Measurements from ENCODE around the gene CLSTN2.

Gene CLSTN2

GRCh38 chr3:140204271-140204984 is 269.4 kb downstream of the CLSTN2 start:
- H3K79me1 ChIP-seq (ENCODE audit: low read length) = no peaks in the 10 kb centered on the region
- no peak overlapping the region for H4K8ac ChIP-seq (ENCODE audit: low read depth, low read length)
- H3K36me3 ChIP-seq (ENCODE audit: control insufficient read depth in 1 of 2, insufficient read depth in 2 of 2, low read length in 2 of 2) = no peaks in the 10 kb centered on the region
- no peak overlapping the region for H3K4ac ChIP-seq (ENCODE audit: low read depth, low read length)
- WGBS (ENCODE audit: extremely low coverage, insufficient coverage, insufficient read length) = no CpG with 5 or more reads among the region's 5 CpGs
- no peak overlapping the region for H3K9ac ChIP-seq (ENCODE audit: low read length)
- H3K27me3 ChIP-seq (ENCODE audit: insufficient read depth, low read length) = no peaks in the 10 kb centered on the region
- H3K4me3 ChIP-seq (ENCODE audit: low read depth, low read length) = no peak overlapping the region
- H3K18ac ChIP-seq (ENCODE audit: low read length) = no peak overlapping the region
- H2BK12ac ChIP-seq (ENCODE audit: low read length) = no peak overlapping the region
- no peak overlapping the region for H3K14ac ChIP-seq (ENCODE audit: low read length)
- H3K23ac ChIP-seq (ENCODE audit: low read length) = no peak overlapping the region
- no peaks in the 10 kb centered on the region for H3K4me1 ChIP-seq (ENCODE audit: control insufficient read depth in 1 of 2, insufficient read depth in 2 of 2, low read length in 2 of 2)
- no peak overlapping the region for H4K91ac ChIP-seq (ENCODE audit: low read depth, low read length)
- no peak overlapping the region for H2BK120ac ChIP-seq (ENCODE audit: insufficient read depth, low read length, poor library complexity)
- no peaks in the 10 kb centered on the region for H3K9me3 ChIP-seq (ENCODE audit: insufficient read depth, low read depth, low read length)
- H4K12ac ChIP-seq (ENCODE audit: low read depth, low read length) = no peak overlapping the region
- H3K79me2 ChIP-seq (ENCODE audit: control insufficient read depth, insufficient read depth, low read length, poor library complexity) = no peaks in the 10 kb centered on the region
- no peak for DNase-seq
- H2BK5ac ChIP-seq (ENCODE audit: low read depth, low read length, poor library complexity) = no peak overlapping the region
- H3K4me2 ChIP-seq (ENCODE audit: low read length) = no peak overlapping the region
- no peak overlapping the region for H2AK5ac ChIP-seq (ENCODE audit: low read length)
- no peak overlapping the region for H3K27ac ChIP-seq (ENCODE audit: low read depth, low read length)
- H2AFZ ChIP-seq (ENCODE audit: insufficient read depth, low read length, poor library complexity) = no peak overlapping the region

- H3K79me2 ChIP-seq (ENCODE audit: control insufficient read depth, insufficient read depth, low read length, poor library complexity) = no peaks in the 10 kb centered on the region
- H3K18ac ChIP-seq (ENCODE audit: low read length) = no peak overlapping the region
- no peak overlapping the region for H3K23ac ChIP-seq (ENCODE audit: low read length)
- no peak overlapping the region for H3K4me2 ChIP-seq (ENCODE audit: low read length)
- no peaks in the 10 kb centered on the region for H3K79me1 ChIP-seq (ENCODE audit: low read length)
- no peak overlapping the region for H4K12ac ChIP-seq (ENCODE audit: low read depth, low read length)
- H3K27me3 ChIP-seq (ENCODE audit: insufficient read depth, low read length) = no peaks in the 10 kb centered on the region
- no peak overlapping the region for H3K4me3 ChIP-seq (ENCODE audit: low read depth, low read length)
- no peak overlapping the region for H2AFZ ChIP-seq (ENCODE audit: insufficient read depth, low read length, poor library complexity)
- no peaks in the 10 kb centered on the region for H3K4me1 ChIP-seq (ENCODE audit: control insufficient read depth in 1 of 2, insufficient read depth in 2 of 2, low read length in 2 of 2)
- no CpG with 5 or more reads among the region's 4 CpGs for WGBS (ENCODE audit: extremely low coverage, insufficient coverage, insufficient read length)
- H3K9me3 ChIP-seq (ENCODE audit: insufficient read depth, low read depth, low read length) = no peaks in the 10 kb centered on the region
- no peak overlapping the region for H2BK5ac ChIP-seq (ENCODE audit: low read depth, low read length, poor library complexity)
- no peak overlapping the region for H2AK5ac ChIP-seq (ENCODE audit: low read length)
- H3K4ac ChIP-seq (ENCODE audit: low read depth, low read length) = no peak overlapping the region
- no peak for DNase-seq
- no peak overlapping the region for H2BK12ac ChIP-seq (ENCODE audit: low read length)
- H3K9ac ChIP-seq (ENCODE audit: low read length) = no peak overlapping the region
- H3K27ac ChIP-seq (ENCODE audit: low read depth, low read length) = no peak overlapping the region
- H3K14ac ChIP-seq (ENCODE audit: low read length) = no peak overlapping the region
- H4K8ac ChIP-seq (ENCODE audit: low read depth, low read length) = no peak overlapping the region
- no peaks in the 10 kb centered on the region for H3K36me3 ChIP-seq (ENCODE audit: control insufficient read depth in 1 of 2, insufficient read depth in 2 of 2, low read length in 2 of 2)
- H2BK120ac ChIP-seq (ENCODE audit: insufficient read depth, low read length, poor library complexity) = no peak overlapping the region
- no peak overlapping the region for H4K91ac ChIP-seq (ENCODE audit: low read depth, low read length)
These were observed 270.6 kb downstream of the CLSTN2 start for GRCh38 chr3:140205598-140205997.

- H4K91ac ChIP-seq (ENCODE audit: low read depth, low read length) = no peak overlapping the region
- no peak overlapping the region for H3K4ac ChIP-seq (ENCODE audit: low read depth, low read length)
- H3K36me3 ChIP-seq (ENCODE audit: control insufficient read depth in 1 of 2, insufficient read depth in 2 of 2, low read length in 2 of 2) = no peaks in the 10 kb centered on the region
- no peaks in the 10 kb centered on the region for H3K79me2 ChIP-seq (ENCODE audit: control insufficient read depth, insufficient read depth, low read length, poor library complexity)
- no peaks in the 10 kb centered on the region for H3K9me3 ChIP-seq (ENCODE audit: insufficient read depth, low read depth, low read length)
- DNase-seq = peak in 1 of 2 donors; percentile 33
- H2BK12ac ChIP-seq (ENCODE audit: low read length) = no peak overlapping the region
- no peak overlapping the region for H4K8ac ChIP-seq (ENCODE audit: low read depth, low read length)
- no peak overlapping the region for H2AFZ ChIP-seq (ENCODE audit: insufficient read depth, low read length, poor library complexity)
- no CpG with 5 or more reads among the region's 4 CpGs for WGBS (ENCODE audit: extremely low coverage, insufficient coverage, insufficient read length)
- no peak overlapping the region for H2AK5ac ChIP-seq (ENCODE audit: low read length)
- H3K9ac ChIP-seq (ENCODE audit: low read length) = no peak overlapping the region
- H3K23ac ChIP-seq (ENCODE audit: low read length) = no peak overlapping the region
- no peak overlapping the region for H3K4me2 ChIP-seq (ENCODE audit: low read length)
- no peaks in the 10 kb centered on the region for H3K4me1 ChIP-seq (ENCODE audit: control insufficient read depth in 1 of 2, insufficient read depth in 2 of 2, low read length in 2 of 2)
- no peak overlapping the region for H3K18ac ChIP-seq (ENCODE audit: low read length)
- H3K27me3 ChIP-seq (ENCODE audit: insufficient read depth, low read length) = no peaks in the 10 kb centered on the region
- H2BK5ac ChIP-seq (ENCODE audit: low read depth, low read length, poor library complexity) = no peak overlapping the region
- H3K4me3 ChIP-seq (ENCODE audit: low read depth, low read length) = no peak overlapping the region
- H4K12ac ChIP-seq (ENCODE audit: low read depth, low read length) = no peak overlapping the region
- no peak overlapping the region for H3K27ac ChIP-seq (ENCODE audit: low read depth, low read length)
- H3K14ac ChIP-seq (ENCODE audit: low read length) = no peak overlapping the region
- no peak overlapping the region for H2BK120ac ChIP-seq (ENCODE audit: insufficient read depth, low read length, poor library complexity)
- no peaks in the 10 kb centered on the region for H3K79me1 ChIP-seq (ENCODE audit: low read length)
These were observed 271.4 kb downstream of the CLSTN2 start for GRCh38 chr3:140206196-140207040.

- H3K79me2 ChIP-seq (ENCODE audit: control insufficient read depth, insufficient read depth, low read length, poor library complexity) = no peaks in the 10 kb centered on the region
- no CpG with 5 or more reads among the region's 2 CpGs for WGBS (ENCODE audit: extremely low coverage, insufficient coverage, insufficient read length)
- DNase-seq = no peak
These were observed 272.6 kb downstream of the CLSTN2 start for GRCh38 chr3:140207541-140207940.

More at GRCh38 chr3:140207541-140207940, 272.6 kb downstream of the CLSTN2 start:
- Histone ChIP-seq H3K4me1 (ENCODE audit: control insufficient read depth in 1 of 2, insufficient read depth in 2 of 2, low read length in 2 of 2) (no peaks in the 10 kb centered on the region), H3K23ac (ENCODE audit: low read length) (no peak overlapping the region), H3K14ac (ENCODE audit: low read length) (no peak overlapping the region), H3K18ac (ENCODE audit: low read length) (no peak overlapping the region), H3K27me3 (ENCODE audit: insufficient read depth, low read length) (no peaks in the 10 kb centered on the region), H2AK5ac (ENCODE audit: low read length) (no peak overlapping the region), H3K4ac (ENCODE audit: low read depth, low read length) (no peak overlapping the region), H2BK12ac (ENCODE audit: low read length) (no peak overlapping the region), H3K4me3 (ENCODE audit: low read depth, low read length) (no peak overlapping the region), H2AFZ (ENCODE audit: insufficient read depth, low read length, poor library complexity) (no peak overlapping the region), H3K27ac (ENCODE audit: low read depth, low read length) (no peak overlapping the region), H3K36me3 (ENCODE audit: control insufficient read depth in 1 of 2, insufficient read depth in 2 of 2, low read length in 2 of 2) (no peaks in the 10 kb centered on the region), H3K9me3 (ENCODE audit: insufficient read depth, low read depth, low read length) (no peaks in the 10 kb centered on the region), H4K8ac (ENCODE audit: low read depth, low read length) (no peak overlapping the region), H3K4me2 (ENCODE audit: low read length) (no peak overlapping the region), H4K91ac (ENCODE audit: low read depth, low read length) (no peak overlapping the region), H2BK120ac (ENCODE audit: insufficient read depth, low read length, poor library complexity) (no peak overlapping the region), H3K79me1 (ENCODE audit: low read length) (no peaks in the 10 kb centered on the region), H3K9ac (ENCODE audit: low read length) (no peak overlapping the region), H2BK5ac (ENCODE audit: low read depth, low read length, poor library complexity) (no peak overlapping the region), H4K12ac (ENCODE audit: low read depth, low read length) (no peak overlapping the region)
